Sigmoid colon (tissue), 4 donors: ENCODE results near the gene FRY.

ENCODE experiments used
- CTCF ChIP-seq, 4 experiments: fragments of 450-650 bp in 3 of 4; fragments of 200-600 bp in 1 of 4; IDR thresholded peaks; one replicate each; pipeline ENCODE4 v1.5.1; 2016 to 2019; ENCODE audit warnings: antibody characterized with exemption in 4 of 4, mild to moderate bottlenecking in 3 of 4, moderate library complexity in 2 of 4
- EP300 ChIP-seq, 4 donors: sonication (generic); formaldehyde crosslinking; IDR thresholded peaks; one replicate each; pipeline ENCODE4 v1.6.1; 2017; ENCODE audit warnings: antibody characterized with exemption in 4 of 4
- POLR2A ChIP-seq, 2 donors: fragments of 450-650 bp; IDR thresholded peaks; one replicate each; pipeline ENCODE4 v1.6.1; 2016; ENCODE audit warnings: antibody characterized with exemption in 2 of 2, mild to moderate bottlenecking in 2 of 2, moderate library complexity in 2 of 2
- POLR2AphosphoS5 ChIP-seq, 4 donors: sonication (generic); formaldehyde crosslinking; IDR thresholded peaks; one replicate each; pipeline ENCODE4 v1.6.1; 2017; ENCODE audit warnings: antibody characterized with exemption in 4 of 4

- TF ChIP-seq CTCF (IDR thresholded peaks at IDR 0.05): no peak
- TF ChIP-seq EP300 (IDR thresholded peaks at IDR 0.05): no peak
- TF ChIP-seq POLR2A (IDR thresholded peaks at IDR 0.05): no peak
- no peak for TF ChIP-seq POLR2AphosphoS5 (IDR thresholded peaks at IDR 0.05)
Measured at GRCh38 chr13:31982124-31982523, 49.5 kb upstream of the FRY start.
